A549 (cell line): ENCODE results near the gene SLIT3. TPM values are rescaled to one million over a fixed set of nuclear protein-coding genes. Genes with fewer than 3 reads are reported as not detected.

Experiments
- ATAC-seq, 2 experiments: fragments of 200-7000 bp in 1 of 2; fragments of >200 bp in 1 of 2; cut with Nextera tagmentation in 1 of 2; cut with Tn5 transposase in 1 of 2; 3 replicates each; pipeline versions ENCODE4 v1.8.0 to v1.9.1; 2018 to 2020; ENCODE audit warnings: mild to moderate bottlenecking in 1 of 2, moderate library complexity in 1 of 2
- CTCF ChIA-PET: fragments of 300-600 bp; sonication (Branson Sonifier 250); formaldehyde crosslinking; extraction: SDS; loops from one replicate; lab custom pipeline; 2021; ENCODE audit warnings: antibody characterized with exemption, inconsistent platforms; lab: Yijun Ruan, JAX
- POLR2A ChIA-PET: fragments of 350-600 bp; formaldehyde crosslinking; extraction: SDS; loops from one replicate; lab custom pipeline; 2021; ENCODE audit warnings: antibody characterized with exemption, inconsistent platforms; lab: Yijun Ruan, JAX
- DNase-seq, 2 experiments: peaks; one replicate each; pipeline versions ENCODE4 v3.0.0 to v3.0.0-alpha.2; 2011 to 2016; ENCODE audit warnings: low read depth in 1 of 2, low spot score in 1 of 2
- FAIRE-seq: peaks from 2 replicates; lab custom pipeline; 2011; peaks lifted over from hg19 to GRCh38; lab: Jason Lieb, UNC
- H3K27ac ChIP-seq, 2 experiments: fragments of >200 bp; sonication (Bioruptor Twin); formaldehyde crosslinking; 3 replicates each; pipeline ENCODE4 v1.5.1; 2016 to 2017
- H3K4me1 ChIP-seq: fragments of >200 bp; sonication (Bioruptor Twin); formaldehyde crosslinking; 3 replicates; pipeline ENCODE4 v1.6.1; 2016
- H3K4me2 ChIP-seq: fragments of >200 bp; sonication (Bioruptor Twin); formaldehyde crosslinking; 3 replicates; pipeline ENCODE4 v1.6.1; 2016
- H3K4me3 ChIP-seq: fragments of >200 bp; sonication (Bioruptor Twin); formaldehyde crosslinking; 3 replicates; pipeline ENCODE4 v1.5.1; 2016
- H3K9me3 ChIP-seq: fragments of >200 bp; sonication (Bioruptor Twin); formaldehyde crosslinking; 3 replicates; pipeline ENCODE4 v1.6.1; 2016
- BHLHE40 ChIP-seq: IDR thresholded peaks from 2 replicates; pipeline ENCODE4 v1.6.1; 2012; ENCODE audit warnings: low read depth, low read length, inconsistent platforms
- CBX2 ChIP-seq: fragments of 200-600 bp; sonication (generic); IDR thresholded peaks from 2 replicates; pipeline ENCODE4 v1.6.1; 2016; ENCODE audit warnings: low read depth, mild to moderate bottlenecking, borderline replicate concordance
- CBX8 ChIP-seq: fragments of 200-600 bp; sonication (generic); IDR thresholded peaks from 2 replicates; pipeline ENCODE4 v1.6.1; 2016
- CHD4 ChIP-seq: fragments of 200-600 bp; sonication (generic); IDR thresholded peaks from 2 replicates; pipeline ENCODE4 v1.6.1; 2016; ENCODE audit warnings: antibody characterized with exemption, mild to moderate bottlenecking, borderline replicate concordance
- E2F6 ChIP-seq: IDR thresholded peaks from 2 replicates; pipeline ENCODE4 v1.6.1; 2012; ENCODE audit warnings: low read depth, borderline replicate concordance
- ELK1 ChIP-seq: fragments of 150-350 bp; IDR thresholded peaks from 2 replicates; pipeline ENCODE4 v1.6.1; 2014; ENCODE audit warnings: low read depth, mild to moderate bottlenecking, low read length
- HDAC2 ChIP-seq: fragments of 200-600 bp; sonication (generic); IDR thresholded peaks from 2 replicates; pipeline ENCODE4 v1.6.1; 2016
- HES2 ChIP-seq: fragments of >200 bp; sonication (Bioruptor Twin); formaldehyde crosslinking; IDR thresholded peaks from 2 replicates; pipeline ENCODE4 v1.6.1; 2016
- HMGXB4 ChIP-seq: fragments of 250-450 bp; sonication (Bioruptor Pico); IDR thresholded peaks from 2 replicates; pipeline ENCODE4 v1.5.0; 2021; ENCODE audit warnings: mild to moderate bottlenecking, moderate library complexity, borderline replicate concordance
- JUN ChIP-seq, 2 experiments: fragments of >200 bp; sonication (Bioruptor Twin); formaldehyde crosslinking; IDR thresholded peaks; 2 replicates in 1 of 2; 3 replicates in 1 of 2; pipeline ENCODE4 v1.6.1; 2016 to 2017
- KDM1A ChIP-seq: fragments of 200-600 bp; sonication (generic); IDR thresholded peaks from 2 replicates; pipeline ENCODE4 v1.6.1; 2016; ENCODE audit warnings: low read depth, mild to moderate bottlenecking
- MAFK ChIP-seq: fragments of 450-650 bp; IDR thresholded peaks from 2 replicates; pipeline ENCODE4 v1.6.1; 2014; ENCODE audit not compliant: partially characterized antibody
- MAZ ChIP-seq: fragments of 150-350 bp; IDR thresholded peaks from 2 replicates; pipeline ENCODE4 v1.6.1; 2014; ENCODE audit warnings: antibody characterized with exemption, low read depth, low read length, borderline replicate concordance
- MYC ChIP-seq: IDR thresholded peaks from 2 replicates; pipeline ENCODE4 v1.6.1; 2012; ENCODE audit warnings: mild to moderate bottlenecking, inconsistent platforms, low read length, improper control_type of control experiment, borderline replicate concordance
- NPAS2 ChIP-seq: fragments of 250-450 bp; sonication (Bioruptor Pico); IDR thresholded peaks from 2 replicates; pipeline ENCODE4 v1.8.0; 2022; ENCODE audit warnings: mild to moderate bottlenecking, moderate library complexity, borderline replicate concordance
- NR3C1 ChIP-seq: fragments of >200 bp; sonication (Bioruptor Twin); formaldehyde crosslinking; IDR thresholded peaks from 3 replicates; pipeline ENCODE4 v1.6.1; 2017
- PHF8 ChIP-seq: fragments of 200-600 bp; sonication (generic); IDR thresholded peaks from 2 replicates; pipeline ENCODE4 v1.6.1; 2016; ENCODE audit warnings: low read depth, mild to moderate bottlenecking, antibody characterized with exemption, moderate library complexity, borderline replicate concordance
- RCOR1 ChIP-seq: fragments of 150-350 bp; IDR thresholded peaks from 2 replicates; pipeline ENCODE4 v1.6.1; 2014; ENCODE audit warnings: antibody characterized with exemption, low read length, low read depth
- REST ChIP-seq: fragments of 200-600 bp; sonication (generic); IDR thresholded peaks from 2 replicates; pipeline ENCODE4 v1.6.1; 2016; ENCODE audit warnings: antibody characterized with exemption, mild to moderate bottlenecking, moderate library complexity
- RFX5 ChIP-seq: fragments of 450-650 bp; IDR thresholded peaks from 2 replicates; pipeline ENCODE4 v1.7.1; 2014; ENCODE audit warnings: antibody characterized with exemption, mild to moderate bottlenecking, moderate library complexity
- SMC3 ChIP-seq: fragments of >200 bp; sonication (Bioruptor Twin); formaldehyde crosslinking; IDR thresholded peaks from 3 replicates; pipeline ENCODE4 v1.6.1; 2018; ENCODE audit warnings: inconsistent platforms
- USF2 ChIP-seq: fragments of 450-650 bp; IDR thresholded peaks from 2 replicates; pipeline ENCODE4 v1.6.1; 2014; ENCODE audit warnings: antibody characterized with exemption
- ZFP36 ChIP-seq: fragments of 450-650 bp; IDR thresholded peaks from 2 replicates; pipeline ENCODE4 v1.6.1; 2014; ENCODE audit warnings: borderline replicate concordance; ENCODE audit not compliant: partially characterized antibody
- WGBS: methylation state at CpG from one replicate; pipeline ENCODE4 v1.1.6; 2017; ENCODE audit errors: missing lambda C conversion rate; 5-methylcytosine and 5-hydroxymethylcytosine counted together
- polyA plus RNA-seq, 4 experiments: library from polyadenylated mRNA; depleted of rRNA in 3 of 4; stranded (reverse); fragments of >200 nt; fragmentation: RNase III in 1 of 4; extraction: RNeasy Plus Mini Kit Qiagen cat#74134 plus additional on column Dnase treatment in 1 of 4; gene quantifications; 2 replicates in 3 of 4; 3 replicates in 1 of 4; pipeline ENCODE4 v1.2.3, GENCODE V29; 2011 to 2017

The SLIT3 gene
- polyA plus RNA-seq, 2 of the 4 experiments (the other 2 are of a cell fraction) = 12.7 to 22.9 TPM

- no peak overlapping the region for H3K4me2 ChIP-seq
- CTCF ChIA-PET = interaction anchor here (1.1 kb wide), 2 partner anchors 9 to 57 kb away, joined by 4 read pairs; no protein-coding TSS in a partner anchor
- no peak overlapping the region for H3K4me3 ChIP-seq
- H3K9me3 ChIP-seq = no peaks in the 10 kb centered on the region
- no peak overlapping the region for H3K27ac ChIP-seq
- FAIRE-seq = no peak
- 96% methylated on average over 7 of the region's 7 CpGs for WGBS
- DNase-seq = no peak
- POLR2A ChIA-PET = no interaction called here
- H3K4me1 ChIP-seq = no peaks in the 10 kb centered on the region
- no peak for ATAC-seq
- TF ChIP-seq USF2 (no peak), HMGXB4 (CRISPR knock-in tag) (no peak), ELK1 (no peak), ZFP36 (no peak), NR3C1 (no peak), E2F6 (no peak), CHD4 (no peak), MAZ (no peak), HES2 (no peak), SMC3 (no peak), BHLHE40 (no peak), CBX2 (no peak), NPAS2 (CRISPR knock-in tag) (no peak), RCOR1 (no peak), JUN (IDR thresholded peaks at IDR 0.05) (no peak)
These were observed 379.6 kb downstream of the SLIT3 start for GRCh38 chr5:168921147-168921866.

GRCh38 chr5:168920019-168920810 lies 380.7 kb downstream of the SLIT3 start:
- FAIRE-seq = no peak
- ChIA-PET POLR2A (no interaction called here), CTCF (interaction anchor here (1.2 kb wide), 1 partner anchor 27 kb away, joined by 3 read pairs; no protein-coding TSS in a partner anchor)
- no peak for ATAC-seq
- 84% methylated on average over 14 of the region's 14 CpGs for WGBS
- DNase-seq = no peak
- Histone ChIP-seq H3K4me1 (no peaks in the 10 kb centered on the region), H3K27ac (no peak overlapping the region), H3K9me3 (no peaks in the 10 kb centered on the region), H3K4me2 (no peak overlapping the region), H3K4me3 (no peak overlapping the region)
- TF ChIP-seq CHD4 = no peak
- TF ChIP-seq MYC = no peak
- TF ChIP-seq CBX8 = no peak
- no peak for TF ChIP-seq RFX5
- TF ChIP-seq PHF8 = no peak
- no peak for TF ChIP-seq KDM1A
- TF ChIP-seq CBX2 = no peak
- no peak for TF ChIP-seq HMGXB4 (CRISPR knock-in tag)
- TF ChIP-seq NPAS2 (CRISPR knock-in tag) = no peak
- TF ChIP-seq MAFK = no peak
- no peak for TF ChIP-seq NR3C1
- TF ChIP-seq HDAC2 = no peak
- TF ChIP-seq REST = no peak
